Caco-2 (cell line): Measurements from ENCODE around the gene AHDC1. TPM values are rescaled to one million over a fixed set of nuclear protein-coding genes. Genes with fewer than 3 reads are reported as not detected.

ENCODE experiments used
- BruUV-seq: library from RNA; stranded (reverse); fragments of 400-500 nt; replicated peaks from 2 replicates; lab custom pipeline; 2021; lab: Mats Ljungman, UMichigan
- CTCF ChIA-PET: fragments of 300-600 bp; sonication (Branson Sonifier 250); formaldehyde crosslinking; loops from one replicate; lab custom pipeline; 2022; ENCODE audit warnings: antibody characterized with exemption; lab: Charles Lee
- POLR2A ChIA-PET: fragments of 300-600 bp; sonication (Branson Sonifier 250); formaldehyde crosslinking; loops from one replicate; lab custom pipeline; 2022; ENCODE audit warnings: antibody characterized with exemption; lab: Charles Lee
- DNase-seq, 2 experiments: peaks; one replicate each; pipeline versions ENCODE4 v3.0.0 to v3.0.0-alpha.2; 2020 to 2022
- H3K27me3 ChIP-seq: replicated peaks from 2 replicates; pipeline ENCODE4 v1.6.0; 2011; ENCODE audit warnings: low read length; ENCODE audit not compliant: control insufficient read depth, insufficient read depth
- H3K36me3 ChIP-seq: 2 replicates; pipeline ENCODE4 v1.5.1; 2011; ENCODE audit warnings: low read length; ENCODE audit not compliant: control insufficient read depth, insufficient read depth
- H3K4me1 ChIP-seq: fragments of 250-450 bp; sonication (Bioruptor Pico); 2 replicates; pipeline ENCODE4 v1.5.1; 2020; ENCODE audit warnings: mild to moderate bottlenecking
- H3K4me3 ChIP-seq: 2 replicates; pipeline ENCODE4 v1.5.1; 2011; ENCODE audit warnings: low read depth, mild to moderate bottlenecking, control low read depth, low read length
- H3K9me3 ChIP-seq: fragments of 250-450 bp; sonication (Bioruptor Pico); 2 replicates; pipeline ENCODE4 v1.5.1; 2020; ENCODE audit warnings: mild to moderate bottlenecking, moderate library complexity
- H3K27ac Mint-ChIP-seq: one replicate; pipeline ENCODE4 v1.8.0; 2022; ENCODE audit warnings: mixed read lengths; ENCODE audit not compliant: unreplicated experiment
- H3K27me3 Mint-ChIP-seq: one replicate; pipeline ENCODE4 v1.8.0; 2022; ENCODE audit warnings: mixed read lengths; ENCODE audit not compliant: insufficient read depth, unreplicated experiment
- H3K36me3 Mint-ChIP-seq: one replicate; pipeline ENCODE4 v1.8.0; 2022; ENCODE audit warnings: mild to moderate bottlenecking, mixed read lengths; ENCODE audit not compliant: insufficient read depth, unreplicated experiment
- H3K4me1 Mint-ChIP-seq: one replicate; pipeline ENCODE4 v1.8.0; 2022; ENCODE audit warnings: low read depth, mixed read lengths; ENCODE audit not compliant: unreplicated experiment
- H3K4me3 Mint-ChIP-seq: one replicate; pipeline ENCODE4 v1.8.0; 2022; ENCODE audit warnings: mild to moderate bottlenecking, moderate library complexity, mixed read lengths; ENCODE audit not compliant: unreplicated experiment
- H3K9me3 Mint-ChIP-seq: one replicate; pipeline ENCODE4 v1.8.0; 2022; ENCODE audit warnings: mixed read lengths; ENCODE audit not compliant: unreplicated experiment
- intact Hi-C: fragments of 100-400 bp; cut with micrococcal nuclease; formaldehyde crosslinking; loops from one replicate; pipeline ENCODE4 v1.10.0; 2022; ENCODE audit not compliant: unreplicated experiment
- total RNA-seq: library from RNA; stranded (reverse); gene quantifications from 2 replicates; pipeline ENCODE4 v1.2.3, GENCODE V29; 2022
- TF ChIP-seq, protein P1 (sequence below), 2 experiments: fragments of 200-600 bp in 1 of 2; IDR thresholded peaks; 1 replicate in 1 of 2; 2 replicates in 1 of 2; pipeline versions ENCODE4 v1.5.1 to v1.8.0; 2011 to 2022; ENCODE audit warnings: antibody characterized with exemption in 1 of 2, control low read depth in 1 of 2, inconsistent platforms in 1 of 2, low read depth in 1 of 2, low read length in 1 of 2, mild to moderate bottlenecking in 1 of 2, moderate library complexity in 1 of 2; ENCODE audit not compliant: insufficient read depth in 1 of 2, severe bottlenecking in 1 of 2, unreplicated experiment in 1 of 2

The AHDC1 gene
- total RNA-seq, 1 experiment from 2014 or later: 17.0 TPM

DNA sequence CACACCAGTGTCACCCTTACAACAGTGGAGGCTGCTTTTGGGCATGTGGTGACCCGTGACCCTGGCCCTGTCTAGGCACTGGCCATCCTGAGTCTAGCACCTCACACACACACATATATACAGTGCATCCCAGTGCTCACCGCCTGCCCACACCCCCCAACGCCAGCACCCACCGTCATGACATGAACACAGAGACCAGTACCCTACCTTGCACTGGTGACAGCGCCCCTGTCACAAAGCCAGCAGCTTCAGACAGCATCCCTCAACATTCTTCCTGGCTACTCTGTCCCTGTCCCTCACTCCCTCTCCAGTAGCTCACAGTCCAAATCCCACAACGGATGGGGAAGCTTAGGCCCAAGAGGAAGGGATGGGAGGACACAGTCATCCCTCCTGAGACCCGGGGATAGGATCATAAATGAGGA lies 27.1 kb downstream of the AHDC1 start:
- peaks cover 36% of the 10 kb centered on the region for H3K4me1 ChIP-seq
- H3K36me3 ChIP-seq: no peaks in the 10 kb centered on the region
- BruUV-seq: no TSS peak
- no peak overlapping the region; the same call in 1 of the 2 replicates for H3K4me3 ChIP-seq
- peaks cover 25% of the 10 kb centered on the region for H3K4me1 Mint-ChIP-seq
- intact Hi-C loops: no loop called here
- POLR2A ChIA-PET: no interaction called here
- H3K36me3 Mint-ChIP-seq: peaks cover 8% of the 10 kb centered on the region
- H3K4me3 Mint-ChIP-seq: peak overlapping the region; percentile 67
- H3K9me3 ChIP-seq: no peaks in the 10 kb centered on the region
- no peaks in the 10 kb centered on the region for H3K9me3 Mint-ChIP-seq
- H3K27me3 ChIP-seq: no peaks in the 10 kb centered on the region
- no peak for DNase-seq
- CTCF ChIA-PET: interaction anchor here (0.6 to 3.3 kb wide), 2 partner anchors 20 to 30 kb away, joined by 3 to 37 read pairs; no protein-coding TSS in a partner anchor
- no peak overlapping the region for H3K27ac Mint-ChIP-seq
- TF ChIP-seq, protein P1, sequence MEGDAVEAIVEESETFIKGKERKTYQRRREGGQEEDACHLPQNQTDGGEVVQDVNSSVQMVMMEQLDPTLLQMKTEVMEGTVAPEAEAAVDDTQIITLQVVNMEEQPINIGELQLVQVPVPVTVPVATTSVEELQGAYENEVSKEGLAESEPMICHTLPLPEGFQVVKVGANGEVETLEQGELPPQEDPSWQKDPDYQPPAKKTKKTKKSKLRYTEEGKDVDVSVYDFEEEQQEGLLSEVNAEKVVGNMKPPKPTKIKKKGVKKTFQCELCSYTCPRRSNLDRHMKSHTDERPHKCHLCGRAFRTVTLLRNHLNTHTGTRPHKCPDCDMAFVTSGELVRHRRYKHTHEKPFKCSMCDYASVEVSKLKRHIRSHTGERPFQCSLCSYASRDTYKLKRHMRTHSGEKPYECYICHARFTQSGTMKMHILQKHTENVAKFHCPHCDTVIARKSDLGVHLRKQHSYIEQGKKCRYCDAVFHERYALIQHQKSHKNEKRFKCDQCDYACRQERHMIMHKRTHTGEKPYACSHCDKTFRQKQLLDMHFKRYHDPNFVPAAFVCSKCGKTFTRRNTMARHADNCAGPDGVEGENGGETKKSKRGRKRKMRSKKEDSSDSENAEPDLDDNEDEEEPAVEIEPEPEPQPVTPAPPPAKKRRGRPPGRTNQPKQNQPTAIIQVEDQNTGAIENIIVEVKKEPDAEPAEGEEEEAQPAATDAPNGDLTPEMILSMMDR (IDR thresholded peaks at IDR 0.05; ENCODE audit: insufficient read depth in 1 of 2, low read depth in 1 of 2, low read length in 1 of 2, severe bottlenecking in 1 of 2, unreplicated experiment in 1 of 2): no peak
- H3K27me3 Mint-ChIP-seq: no peaks in the 10 kb centered on the region

DNA sequence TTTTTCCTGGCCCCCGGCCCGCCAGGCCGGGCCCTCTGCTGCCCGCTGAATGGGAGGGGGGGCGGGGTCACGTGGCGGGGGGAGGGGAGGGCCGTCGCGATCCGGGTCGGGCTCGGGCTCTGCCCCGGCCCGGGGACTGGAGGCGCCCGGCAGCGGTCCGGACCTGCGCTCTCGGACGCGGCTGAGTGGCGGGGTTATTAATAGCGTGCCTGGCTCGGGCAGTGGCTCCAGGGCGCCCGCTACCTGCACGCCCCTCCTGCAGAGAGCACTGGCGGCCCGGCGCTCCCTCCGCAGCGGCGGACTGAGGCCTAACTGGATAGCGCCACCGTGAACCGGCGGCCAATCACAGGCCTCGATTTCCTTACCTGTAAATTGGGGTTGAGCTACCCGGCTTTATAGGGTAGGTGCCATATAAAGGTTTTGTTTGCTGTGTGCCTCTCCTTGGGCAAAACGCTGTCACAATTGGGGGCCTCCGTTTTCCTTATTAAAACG lies 28.1 kb downstream of the AHDC1 start:
- peaks cover 45% of the 10 kb centered on the region for H3K4me1 ChIP-seq
- no peaks in the 10 kb centered on the region for H3K9me3 ChIP-seq
- Mint-ChIP-seq H3K9me3 (no peaks in the 10 kb centered on the region), H3K4me3 (peak overlapping the region; percentile 67), H3K27ac (no peak overlapping the region), H3K36me3 (peaks cover 7% of the 10 kb centered on the region), H3K27me3 (no peaks in the 10 kb centered on the region), H3K4me1 (peaks cover 30% of the 10 kb centered on the region)
- H3K4me3 ChIP-seq: peak overlapping the region; percentile 53
- H3K36me3 ChIP-seq: no peaks in the 10 kb centered on the region
- DNase-seq: peak; percentile 82 to 87
- TF ChIP-seq, protein P1 (IDR thresholded peaks at IDR 0.05; ENCODE audit: insufficient read depth in 1 of 2, low read depth in 1 of 2, low read length in 1 of 2, severe bottlenecking in 1 of 2, unreplicated experiment in 1 of 2): peak in 1 of 2 experiments; percentile 22
- H3K27me3 ChIP-seq: no peaks in the 10 kb centered on the region
- no TSS peak for BruUV-seq
- ChIA-PET CTCF (interaction anchor here (0.6 to 3.3 kb wide), 8 partner anchors 19 to 226 kb away, joined by 3 to 37 read pairs (median 6); partner anchors contain the start of gene AHDC1), POLR2A (interaction anchor here (0.6 to 1.0 kb wide), 3 partner anchors 23 to 421 kb away, joined by 3 to 4 read pairs (median 3); partner anchors contain the start of gene SLC9A1)
- intact Hi-C loops: loop anchor here (1.0 kb wide), 1 partner anchor 20 kb away; no protein-coding TSS in a partner anchor

DNA sequence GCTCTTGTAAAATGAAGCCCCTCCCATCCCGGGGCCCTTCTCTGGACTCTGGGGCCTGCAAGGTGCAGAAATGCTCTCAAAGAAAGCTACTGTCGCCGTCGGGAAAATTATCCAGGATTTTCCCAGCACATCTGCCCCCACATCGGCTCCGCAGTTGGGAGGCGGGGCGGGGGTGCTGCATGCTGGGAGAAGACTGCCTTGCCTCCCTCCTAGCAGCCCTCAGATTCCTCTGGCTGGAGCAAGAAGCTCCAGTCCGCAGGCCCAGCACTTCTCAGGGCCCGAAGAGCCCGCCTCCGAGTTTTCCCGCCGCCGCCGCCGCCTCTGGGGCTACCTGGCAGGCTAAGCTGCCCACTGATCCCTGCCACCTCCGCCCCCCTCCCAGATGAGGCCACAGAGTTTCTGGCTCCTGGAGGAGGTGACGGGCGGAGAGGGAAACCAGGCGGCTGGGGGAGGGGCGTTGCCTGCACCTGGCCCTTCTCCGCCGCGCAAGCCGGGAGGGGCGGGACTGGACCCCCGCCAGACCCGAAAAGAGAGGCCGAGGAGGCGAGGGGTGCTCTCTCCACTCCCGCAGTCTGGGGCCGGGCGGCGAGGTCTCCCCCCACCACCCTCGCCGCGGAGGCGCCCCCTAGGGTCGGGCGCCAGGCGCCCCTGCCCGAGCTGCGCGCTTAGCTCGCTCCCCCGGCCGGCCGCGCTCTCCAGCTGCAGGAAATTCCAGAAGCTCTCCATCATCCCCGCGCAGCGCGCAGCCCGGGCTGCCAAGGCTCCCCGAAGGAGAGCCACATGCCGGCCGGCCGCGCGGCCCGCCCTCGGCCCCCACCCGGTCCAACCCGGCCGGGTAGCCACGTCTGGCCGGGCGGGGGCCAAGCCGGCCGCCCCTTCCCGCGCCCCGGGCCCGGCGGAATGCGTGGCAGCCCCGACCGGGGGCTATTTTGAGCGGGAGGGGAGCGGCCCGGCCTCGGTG lies 28.8 kb downstream of the AHDC1 start:
- Histone ChIP-seq H3K36me3 (no peaks in the 10 kb centered on the region), H3K9me3 (no peaks in the 10 kb centered on the region), H3K4me1 (peaks cover 52% of the 10 kb centered on the region), H3K27me3 (no peaks in the 10 kb centered on the region), H3K4me3 (peak overlapping the region; percentile 53)
- peak; percentile 86 to 87 for DNase-seq
- Mint-ChIP-seq H3K27ac (peak overlapping the region; percentile 92), H3K4me1 (peaks cover 38% of the 10 kb centered on the region), H3K4me3 (peak overlapping the region; percentile 67), H3K27me3 (no peaks in the 10 kb centered on the region), H3K9me3 (no peaks in the 10 kb centered on the region), H3K36me3 (peaks cover 14% of the 10 kb centered on the region)
- CTCF ChIA-PET: interaction anchor here (0.6 to 3.3 kb wide), 12 partner anchors 11 to 1264 kb away, joined by 3 to 37 read pairs (median 6); partner anchors contain the start of gene AHDC1
- TF ChIP-seq, protein P1 (IDR thresholded peaks at IDR 0.05; ENCODE audit: insufficient read depth in 1 of 2, low read depth in 1 of 2, low read length in 1 of 2, severe bottlenecking in 1 of 2, unreplicated experiment in 1 of 2): peak; percentile 25 to 37
- intact Hi-C loops: loop anchor here (1.0 kb wide), 1 partner anchor 19 kb away; no protein-coding TSS in a partner anchor
- no TSS peak for BruUV-seq
- POLR2A ChIA-PET: interaction anchor here (0.6 to 1.2 kb wide), 8 partner anchors 11 to 420 kb away, joined by 3 to 6 read pairs (median 3); partner anchors contain the start of gene SLC9A1
